ENCODE measurements around the gene GREB1.
"Not testable (repeated sequence)": the region's sequence is repeated elsewhere in the genome, so short reads cannot be mapped to it uniquely, and the experiment has no call there.

GREB1 gene

GRCh38 chr2:11656671-11657101 lies 122.8 kb downstream of the GREB1 start:
- Histone ChIP-seq H3K9ac (ENCODE audit: low read depth, low read length) (no peak overlapping the region), H3K4me1 (ENCODE audit: control insufficient read depth, insufficient read depth, low read length) (no peaks in the 10 kb centered on the region), H3K4me3 (ENCODE audit: low read length) (no peak overlapping the region), H3K4me2 (ENCODE audit: low read length) (no peak overlapping the region), H3K27me3 (ENCODE audit: control insufficient read depth, insufficient read depth, low read length) (peaks cover 60% of the 10 kb centered on the region), H3K9me3 (replicated peaks; ENCODE audit: low read length) (no peaks in the 10 kb centered on the region), H3K36me3 (ENCODE audit: insufficient read depth, low read length) (no peaks in the 10 kb centered on the region)

DNA sequence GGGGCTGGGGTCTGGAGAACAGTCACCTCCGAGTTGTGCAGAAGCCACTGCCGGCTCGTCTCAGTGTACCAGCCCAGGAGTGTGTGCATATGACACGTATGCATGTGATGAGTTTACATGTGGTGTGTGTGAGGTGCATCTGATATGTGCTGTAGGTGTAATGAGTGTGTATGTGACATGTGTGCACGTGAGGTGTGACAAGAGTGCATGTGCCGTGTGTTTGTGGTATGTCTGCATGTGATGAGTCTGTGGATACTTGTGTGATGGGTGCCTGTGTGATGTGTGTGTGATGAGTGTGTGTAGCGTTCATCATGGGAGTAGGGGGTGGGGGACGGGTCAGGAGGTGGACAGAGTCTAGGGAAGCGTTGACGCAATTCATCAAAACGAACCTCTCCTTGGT lies 123.3 kb downstream of the GREB1 start:
- H3K9me3 ChIP-seq (replicated peaks; ENCODE audit: low read length), result no peaks in the 10 kb centered on the region
- H3K9ac ChIP-seq (ENCODE audit: low read depth, low read length), result no peak overlapping the region
- H3K4me1 ChIP-seq (ENCODE audit: control insufficient read depth, insufficient read depth, low read length), result no peaks in the 10 kb centered on the region
- H3K4me3 ChIP-seq (ENCODE audit: low read length), result no peak overlapping the region
- H3K27me3 ChIP-seq (ENCODE audit: control insufficient read depth, insufficient read depth, low read length), result peaks cover 55% of the 10 kb centered on the region
- H3K36me3 ChIP-seq (ENCODE audit: insufficient read depth, low read length), result no peaks in the 10 kb centered on the region
- H3K4me2 ChIP-seq (ENCODE audit: low read length), result no peak overlapping the region

- Histone ChIP-seq H3K4me3 (ENCODE audit: low read length) (no peak overlapping the region), H3K9ac (ENCODE audit: low read depth, low read length) (no peak overlapping the region), H3K27me3 (ENCODE audit: control insufficient read depth, insufficient read depth, low read length) (peaks cover 50% of the 10 kb centered on the region), H3K36me3 (ENCODE audit: insufficient read depth, low read length) (no peaks in the 10 kb centered on the region), H3K9me3 (replicated peaks; ENCODE audit: low read length) (no peaks in the 10 kb centered on the region), H3K4me1 (ENCODE audit: control insufficient read depth, insufficient read depth, low read length) (no peaks in the 10 kb centered on the region), H3K4me2 (ENCODE audit: low read length) (no peak overlapping the region)
Observed at GRCh38 chr2:11657646-11658045, 123.8 kb downstream of the GREB1 start.

DNA sequence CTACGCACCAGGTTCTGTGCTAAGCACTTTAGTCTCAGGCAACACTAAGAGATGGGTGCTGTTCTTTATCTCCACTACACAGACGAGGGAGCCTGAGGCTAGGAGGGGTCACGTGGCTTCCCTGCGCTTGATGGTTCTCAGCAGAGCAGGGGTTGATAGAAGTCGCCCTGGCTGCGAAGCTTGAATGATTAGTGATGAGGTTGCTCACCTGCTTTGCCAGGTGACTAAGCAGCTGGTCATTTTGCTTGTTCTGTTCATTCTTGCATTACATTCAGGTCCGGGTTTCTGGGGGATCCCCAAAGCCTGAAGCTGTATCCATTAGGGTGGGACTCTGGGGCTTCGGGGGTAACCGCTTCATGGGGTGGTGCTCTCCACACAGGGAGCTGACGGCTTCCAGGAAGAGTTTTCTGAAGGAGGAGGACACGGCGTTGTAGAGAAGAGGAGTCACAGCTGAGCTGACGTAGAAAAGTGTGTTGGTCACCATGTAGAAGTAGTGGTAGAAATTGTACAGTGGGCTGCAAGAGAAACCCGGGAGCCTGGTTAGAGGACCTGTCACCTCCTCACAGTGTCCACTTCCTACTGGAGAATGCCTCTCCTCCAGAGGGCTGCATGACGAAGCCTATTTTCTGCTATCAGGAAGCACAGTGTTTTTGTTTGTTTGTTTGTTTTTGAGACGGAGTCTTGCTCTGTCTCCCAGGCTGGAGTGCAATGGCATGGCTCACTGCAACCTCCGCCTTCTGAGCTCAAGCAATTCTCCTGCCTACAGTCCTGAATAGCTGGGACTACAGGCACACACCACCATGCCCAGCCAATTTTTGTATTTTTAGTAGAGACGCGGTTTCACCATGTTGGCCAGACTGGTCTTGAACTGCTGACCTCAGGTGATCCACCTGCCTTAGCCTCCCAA lies 124.6 kb downstream of the GREB1 start:
- Histone ChIP-seq H3K4me2 (ENCODE audit: low read length) (no peak overlapping the region), H3K9me3 (replicated peaks; ENCODE audit: low read length) (no peaks in the 10 kb centered on the region), H3K9ac (ENCODE audit: low read depth, low read length) (no peak overlapping the region), H3K27me3 (ENCODE audit: control insufficient read depth, insufficient read depth, low read length) (peaks cover 43% of the 10 kb centered on the region), H3K4me3 (ENCODE audit: low read length) (no peak overlapping the region), H3K36me3 (ENCODE audit: insufficient read depth, low read length) (no peaks in the 10 kb centered on the region), H3K4me1 (ENCODE audit: control insufficient read depth, insufficient read depth, low read length) (no peaks in the 10 kb centered on the region)

GRCh38 chr2:11659115-11659475 lies 125.2 kb downstream of the GREB1 start:
- Histone ChIP-seq H3K36me3 (ENCODE audit: insufficient read depth, low read length) (no peaks in the 10 kb centered on the region), H3K4me2 (ENCODE audit: low read length) (no peak overlapping the region), H3K4me1 (ENCODE audit: control insufficient read depth, insufficient read depth, low read length) (no peaks in the 10 kb centered on the region), H3K4me3 (ENCODE audit: low read length) (no peak overlapping the region), H3K9me3 (replicated peaks; ENCODE audit: low read length) (no peaks in the 10 kb centered on the region), H3K27me3 (ENCODE audit: control insufficient read depth, insufficient read depth, low read length) (peaks cover 43% of the 10 kb centered on the region), H3K9ac (ENCODE audit: low read depth, low read length) (no peak overlapping the region)

- Histone ChIP-seq H3K4me2 (ENCODE audit: low read length) (no peak overlapping the region), H3K9me3 (replicated peaks; ENCODE audit: low read length) (no peaks in the 10 kb centered on the region), H3K4me3 (ENCODE audit: low read length) (no peak overlapping the region), H3K4me1 (ENCODE audit: control insufficient read depth, insufficient read depth, low read length) (no peaks in the 10 kb centered on the region), H3K27me3 (ENCODE audit: control insufficient read depth, insufficient read depth, low read length) (peaks cover 43% of the 10 kb centered on the region), H3K36me3 (ENCODE audit: insufficient read depth, low read length) (no peaks in the 10 kb centered on the region), H3K9ac (ENCODE audit: low read depth, low read length) (no peak overlapping the region)
Observed at GRCh38 chr2:11659851-11660250, 126.0 kb downstream of the GREB1 start.

- not testable (repeated sequence) for H3K36me3 ChIP-seq (ENCODE audit: insufficient read depth, low read length); H3K9ac ChIP-seq (ENCODE audit: low read depth, low read length); H3K9me3 ChIP-seq (replicated peaks; ENCODE audit: low read length); H3K4me3 ChIP-seq (ENCODE audit: low read length); H3K4me1 ChIP-seq (ENCODE audit: control insufficient read depth, insufficient read depth, low read length); H3K4me2 ChIP-seq (ENCODE audit: low read length)
- peaks cover 41% of the 10 kb centered on the region for H3K27me3 ChIP-seq (ENCODE audit: control insufficient read depth, insufficient read depth, low read length)
Observed at GRCh38 chr2:11660396-11660795, 126.6 kb downstream of the GREB1 start.

DNA sequence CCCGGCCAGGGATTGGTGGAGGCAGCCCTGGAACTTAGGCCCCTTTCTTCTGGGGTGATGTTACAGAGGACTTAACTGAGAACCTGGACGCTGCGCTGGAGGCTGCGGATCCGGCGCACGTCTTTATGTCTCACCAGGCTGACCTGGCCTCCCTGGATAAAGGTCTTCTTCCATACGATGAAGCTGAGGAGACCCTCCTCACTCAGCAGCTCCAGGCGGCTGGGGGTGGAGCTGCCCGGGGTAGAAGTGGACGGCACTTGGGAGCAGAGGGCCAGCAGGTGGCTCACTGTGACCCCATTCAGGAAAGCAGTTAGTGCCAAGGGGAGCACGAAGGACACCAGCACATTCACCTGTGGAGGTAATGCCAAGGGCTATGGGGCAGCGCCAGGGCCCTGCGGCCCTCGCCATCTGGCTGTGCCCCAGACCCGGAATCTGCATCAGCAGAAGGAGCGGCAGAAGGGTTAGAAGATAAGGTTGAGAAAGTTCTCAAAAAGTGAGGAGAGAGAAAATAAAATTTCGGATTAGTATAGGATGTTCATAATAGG lies 128.1 kb downstream of the GREB1 start:
- Histone ChIP-seq H3K9ac (ENCODE audit: low read depth, low read length) (no peak overlapping the region), H3K36me3 (ENCODE audit: insufficient read depth, low read length) (no peaks in the 10 kb centered on the region), H3K4me2 (ENCODE audit: low read length) (no peak overlapping the region), H3K27me3 (ENCODE audit: control insufficient read depth, insufficient read depth, low read length) (peaks cover 39% of the 10 kb centered on the region), H3K9me3 (replicated peaks; ENCODE audit: low read length) (no peaks in the 10 kb centered on the region), H3K4me3 (ENCODE audit: low read length) (no peak overlapping the region), H3K4me1 (ENCODE audit: control insufficient read depth, insufficient read depth, low read length) (no peaks in the 10 kb centered on the region)

- Histone ChIP-seq H3K4me2 (ENCODE audit: low read length) (no peak overlapping the region), H3K36me3 (ENCODE audit: insufficient read depth, low read length) (no peaks in the 10 kb centered on the region), H3K4me3 (ENCODE audit: low read length) (no peak overlapping the region), H3K4me1 (ENCODE audit: control insufficient read depth, insufficient read depth, low read length) (no peaks in the 10 kb centered on the region), H3K9ac (ENCODE audit: low read depth, low read length) (no peak overlapping the region), H3K9me3 (replicated peaks; ENCODE audit: low read length) (no peaks in the 10 kb centered on the region), H3K27me3 (ENCODE audit: control insufficient read depth, insufficient read depth, low read length) (peaks cover 41% of the 10 kb centered on the region)
Observed at GRCh38 chr2:11662882-11663281, 129.0 kb downstream of the GREB1 start.

DNA sequence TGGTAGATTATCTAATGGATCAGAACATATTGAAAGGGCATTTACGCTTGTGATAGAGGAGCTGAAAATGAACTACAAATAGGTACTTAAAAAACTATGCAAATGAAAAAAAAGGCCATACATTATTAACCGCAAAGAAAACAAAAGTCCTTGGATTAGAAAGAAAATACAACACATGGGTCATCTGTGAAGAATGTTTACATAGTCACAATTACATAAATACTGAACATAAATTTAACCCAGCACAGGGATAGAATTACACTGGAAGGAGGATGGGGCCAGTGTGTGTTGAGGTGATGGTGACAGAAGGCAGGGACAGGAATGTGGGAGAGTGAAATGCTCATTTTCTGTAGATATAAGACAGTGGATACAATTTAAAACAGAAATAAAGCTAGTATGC lies 129.6 kb downstream of the GREB1 start:
- Histone ChIP-seq H3K4me1 (ENCODE audit: control insufficient read depth, insufficient read depth, low read length) (no peaks in the 10 kb centered on the region), H3K36me3 (ENCODE audit: insufficient read depth, low read length) (no peaks in the 10 kb centered on the region), H3K9ac (ENCODE audit: low read depth, low read length) (no peak overlapping the region), H3K4me2 (ENCODE audit: low read length) (no peak overlapping the region), H3K27me3 (ENCODE audit: control insufficient read depth, insufficient read depth, low read length) (peaks cover 41% of the 10 kb centered on the region), H3K4me3 (ENCODE audit: low read length) (no peak overlapping the region), H3K9me3 (replicated peaks; ENCODE audit: low read length) (no peaks in the 10 kb centered on the region)

DNA sequence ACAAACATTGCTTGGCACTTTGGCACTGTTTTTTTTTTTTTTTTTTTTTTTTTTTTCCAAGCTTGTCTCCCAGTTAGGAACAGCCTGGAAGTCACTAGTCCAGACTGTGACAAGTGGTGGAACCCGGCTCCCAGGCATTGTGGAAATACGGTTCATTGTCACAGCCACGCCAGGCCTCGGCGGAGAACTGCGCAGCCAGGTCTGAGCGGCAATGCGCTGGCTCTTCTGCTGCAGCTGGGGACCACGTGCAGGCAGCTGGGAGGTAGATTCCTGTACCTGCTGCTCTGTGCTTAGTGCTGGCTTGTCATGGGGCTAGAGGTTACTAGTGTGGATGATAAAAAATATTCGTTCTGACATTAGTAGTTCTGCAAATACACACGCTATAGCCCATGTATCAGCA lies 131.2 kb downstream of the GREB1 start:
- H3K36me3 ChIP-seq (ENCODE audit: insufficient read depth, low read length), result no peaks in the 10 kb centered on the region
- H3K4me3 ChIP-seq (ENCODE audit: low read length), result no peak overlapping the region
- H3K9ac ChIP-seq (ENCODE audit: low read depth, low read length), result no peak overlapping the region
- no peak overlapping the region for H3K4me2 ChIP-seq (ENCODE audit: low read length)
- no peaks in the 10 kb centered on the region for H3K9me3 ChIP-seq (replicated peaks; ENCODE audit: low read length)
- H3K4me1 ChIP-seq (ENCODE audit: control insufficient read depth, insufficient read depth, low read length), result peaks cover 3% of the 10 kb centered on the region
- peaks cover 39% of the 10 kb centered on the region for H3K27me3 ChIP-seq (ENCODE audit: control insufficient read depth, insufficient read depth, low read length)

Data from skeletal muscle satellite cell (primary cell).